Mesothelial cell of epicardium (in vitro differentiated cells): ENCODE data around the gene PACSIN1. TPM values are rescaled to one million over a fixed set of nuclear protein-coding genes. Genes with fewer than 3 reads are reported as not detected.
A peak's percentile ranks its signal among the peaks of the same experiment; 100 is the strongest.

ENCODE experiments used
- DNase-seq, 2 experiments: peaks; one replicate each; pipeline ENCODE4 v3.0.0; 2021; ENCODE audit warnings: low spot score in 2 of 2; ENCODE audit not compliant: unreplicated experiment in 2 of 2
- H3K27ac Mint-ChIP-seq: 2 replicates; pipeline ENCODE4 v1.8.0; 2021; ENCODE audit warnings: mixed read lengths
- H3K27me3 Mint-ChIP-seq: 2 replicates; pipeline ENCODE4 v1.8.0; 2021; ENCODE audit warnings: low read depth, mixed read lengths
- H3K36me3 Mint-ChIP-seq: 2 replicates; pipeline ENCODE4 v1.8.0; 2021; ENCODE audit warnings: mixed read lengths
- H3K4me1 Mint-ChIP-seq: 2 replicates; pipeline ENCODE4 v1.8.0; 2021; ENCODE audit warnings: mixed read lengths
- H3K4me3 Mint-ChIP-seq: 2 replicates; pipeline ENCODE4 v1.8.0; 2021; ENCODE audit warnings: mild to moderate bottlenecking, moderate library complexity, mixed read lengths
- H3K9me3 Mint-ChIP-seq: 2 replicates; pipeline ENCODE4 v1.8.0; 2021; ENCODE audit warnings: mixed read lengths
- total RNA-seq: library from RNA; stranded (reverse); gene quantifications from 3 replicates; pipeline ENCODE4 v1.2.1, GENCODE V29; 2021
- TF ChIP-seq, protein P1 (sequence below): fragments of 200-600 bp; sonication (generic); IDR thresholded peaks from one replicate; pipeline ENCODE4 v1.5.0; 2021; ENCODE audit warnings: antibody characterized with exemption; ENCODE audit not compliant: unreplicated experiment

PACSIN1 gene
- total RNA-seq, 1 donor from 2014 or later: 3.3 TPM

DNA sequence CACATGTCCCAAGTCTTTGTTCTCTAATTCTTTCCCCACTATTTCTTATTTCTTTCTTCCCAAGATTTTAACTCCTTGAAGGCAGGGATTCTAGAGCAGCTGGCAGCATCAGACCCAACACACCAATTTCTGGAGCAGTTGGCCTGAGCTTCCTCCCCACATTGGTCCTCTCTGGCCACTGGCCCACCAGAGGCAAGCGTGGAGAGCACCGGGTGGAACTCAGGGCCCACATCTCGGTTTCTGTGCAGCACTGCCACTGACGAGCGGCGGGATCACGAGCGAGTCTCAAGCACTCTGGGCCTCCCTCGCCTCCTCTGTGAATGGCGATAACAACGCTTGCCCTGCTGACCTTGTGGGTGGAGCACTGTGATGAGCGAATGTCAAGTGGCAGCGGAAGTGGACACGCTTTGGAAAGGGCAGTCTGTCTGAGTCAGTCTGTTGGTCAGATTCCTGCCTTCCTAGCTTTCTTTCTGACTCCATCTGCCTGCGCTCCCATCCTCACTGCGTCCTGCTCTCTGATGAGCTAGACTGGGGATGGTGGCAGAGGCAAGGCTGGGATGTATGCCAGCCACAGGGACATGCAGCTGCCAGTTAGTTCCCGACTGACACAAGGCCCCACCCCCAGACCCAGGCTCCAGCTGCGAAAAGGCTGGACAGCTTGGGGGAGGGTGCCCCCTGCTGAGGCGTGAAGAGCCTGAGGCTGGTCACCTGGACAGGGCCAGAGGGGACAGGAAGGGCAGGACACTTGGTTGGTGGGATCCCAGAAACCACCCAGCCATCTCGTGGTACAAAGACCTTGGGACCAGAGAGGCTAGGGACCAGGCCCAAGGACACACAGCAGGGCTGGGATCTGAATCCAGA, 94.7 kb downstream of the PACSIN1 start:
- Mint-ChIP-seq H3K4me1 (no peaks in the 10 kb centered on the region), H3K27me3 (no peaks in the 10 kb centered on the region), H3K27ac (no peak overlapping the region), H3K9me3 (no peaks in the 10 kb centered on the region), H3K4me3 (no peak overlapping the region), H3K36me3 (no peaks in the 10 kb centered on the region)
- TF ChIP-seq, protein P1, sequence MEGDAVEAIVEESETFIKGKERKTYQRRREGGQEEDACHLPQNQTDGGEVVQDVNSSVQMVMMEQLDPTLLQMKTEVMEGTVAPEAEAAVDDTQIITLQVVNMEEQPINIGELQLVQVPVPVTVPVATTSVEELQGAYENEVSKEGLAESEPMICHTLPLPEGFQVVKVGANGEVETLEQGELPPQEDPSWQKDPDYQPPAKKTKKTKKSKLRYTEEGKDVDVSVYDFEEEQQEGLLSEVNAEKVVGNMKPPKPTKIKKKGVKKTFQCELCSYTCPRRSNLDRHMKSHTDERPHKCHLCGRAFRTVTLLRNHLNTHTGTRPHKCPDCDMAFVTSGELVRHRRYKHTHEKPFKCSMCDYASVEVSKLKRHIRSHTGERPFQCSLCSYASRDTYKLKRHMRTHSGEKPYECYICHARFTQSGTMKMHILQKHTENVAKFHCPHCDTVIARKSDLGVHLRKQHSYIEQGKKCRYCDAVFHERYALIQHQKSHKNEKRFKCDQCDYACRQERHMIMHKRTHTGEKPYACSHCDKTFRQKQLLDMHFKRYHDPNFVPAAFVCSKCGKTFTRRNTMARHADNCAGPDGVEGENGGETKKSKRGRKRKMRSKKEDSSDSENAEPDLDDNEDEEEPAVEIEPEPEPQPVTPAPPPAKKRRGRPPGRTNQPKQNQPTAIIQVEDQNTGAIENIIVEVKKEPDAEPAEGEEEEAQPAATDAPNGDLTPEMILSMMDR: no peak
- DNase-seq: no peak

DNA sequence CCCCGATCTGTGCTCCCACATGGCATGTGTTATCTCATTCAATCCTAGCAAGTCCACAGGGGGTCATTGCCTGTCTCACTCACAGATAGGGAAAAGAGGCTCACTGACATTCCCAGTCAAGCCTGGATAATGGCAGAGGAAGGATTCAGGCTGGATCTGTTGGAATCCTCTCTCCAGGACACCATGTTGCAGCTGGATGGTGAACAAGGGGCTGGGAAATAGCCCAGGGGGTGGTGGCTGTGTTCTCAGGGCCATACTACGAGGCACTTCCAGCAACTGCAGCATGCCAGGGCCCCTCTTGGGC, 95.3 kb downstream of the PACSIN1 start:
- Mint-ChIP-seq H3K36me3 (no peaks in the 10 kb centered on the region), H3K4me3 (no peak overlapping the region), H3K9me3 (no peaks in the 10 kb centered on the region), H3K4me1 (no peaks in the 10 kb centered on the region), H3K27ac (no peak overlapping the region), H3K27me3 (no peaks in the 10 kb centered on the region)
- TF ChIP-seq, protein P1: no peak
- no peak for DNase-seq

DNA sequence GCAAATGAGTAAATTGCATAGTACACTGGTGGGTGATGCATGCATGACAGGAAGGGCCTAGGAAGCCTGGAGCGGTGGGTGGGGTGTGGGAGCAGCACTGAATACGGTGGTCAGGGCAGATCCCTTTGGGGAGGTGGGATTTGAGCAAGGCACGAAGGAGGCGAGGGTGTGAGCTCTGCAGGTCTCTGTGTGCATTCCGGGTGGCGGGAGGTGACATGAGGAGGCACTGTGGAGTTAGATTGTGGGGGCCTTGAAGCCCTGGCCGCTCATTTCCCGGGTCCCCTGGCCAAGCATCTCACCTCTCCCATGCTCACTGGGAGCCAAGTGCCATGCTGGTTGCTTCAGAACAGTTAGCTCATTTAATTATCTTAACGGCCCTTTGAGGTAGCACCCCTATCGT, 96.5 kb downstream of the PACSIN1 start:
- H3K9me3 Mint-ChIP-seq: no peaks in the 10 kb centered on the region
- no peaks in the 10 kb centered on the region for H3K4me1 Mint-ChIP-seq
- no peak overlapping the region for H3K4me3 Mint-ChIP-seq
- H3K27me3 Mint-ChIP-seq: no peaks in the 10 kb centered on the region
- TF ChIP-seq, protein P1: no peak
- H3K27ac Mint-ChIP-seq: no peak overlapping the region
- no peak for DNase-seq
- no peaks in the 10 kb centered on the region for H3K36me3 Mint-ChIP-seq

DNA sequence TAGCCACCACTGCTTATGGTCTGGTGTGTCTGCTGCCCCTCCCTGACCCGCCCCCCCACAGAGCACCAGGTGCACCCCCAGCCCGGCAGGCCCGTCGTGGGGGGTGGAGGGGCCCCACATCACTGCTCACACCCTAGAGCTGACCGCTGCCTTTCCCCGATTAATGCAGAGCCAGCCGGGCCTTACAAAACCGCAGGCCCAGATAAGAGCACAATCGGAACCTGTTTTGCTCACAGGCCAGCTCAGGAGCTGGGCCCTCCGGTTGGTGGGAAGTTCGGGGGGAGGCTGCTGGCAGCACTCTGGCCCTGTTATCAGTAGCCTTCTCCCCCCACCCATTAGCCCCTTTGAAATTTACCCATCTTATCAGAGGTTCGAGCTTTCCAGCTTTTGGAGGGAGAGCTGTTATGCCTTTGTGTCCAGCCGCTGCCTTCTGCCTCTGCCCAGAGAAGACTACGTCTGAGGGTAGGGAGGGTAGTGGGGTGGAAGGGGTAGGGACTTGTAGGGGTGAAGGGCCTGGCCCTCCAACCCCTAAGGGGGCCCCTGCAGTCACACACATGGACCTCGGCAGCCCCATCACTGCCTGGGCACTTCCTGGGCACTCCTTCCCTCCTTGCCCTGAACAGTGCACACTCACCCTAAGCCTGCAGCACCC, 97.1 kb downstream of the PACSIN1 start:
- H3K9me3 Mint-ChIP-seq: no peaks in the 10 kb centered on the region
- TF ChIP-seq, protein P1: no peak
- no peak overlapping the region for H3K4me3 Mint-ChIP-seq
- H3K36me3 Mint-ChIP-seq: no peaks in the 10 kb centered on the region
- no peaks in the 10 kb centered on the region for H3K4me1 Mint-ChIP-seq
- no peak for DNase-seq
- no peak overlapping the region for H3K27ac Mint-ChIP-seq
- H3K27me3 Mint-ChIP-seq: no peaks in the 10 kb centered on the region

DNA sequence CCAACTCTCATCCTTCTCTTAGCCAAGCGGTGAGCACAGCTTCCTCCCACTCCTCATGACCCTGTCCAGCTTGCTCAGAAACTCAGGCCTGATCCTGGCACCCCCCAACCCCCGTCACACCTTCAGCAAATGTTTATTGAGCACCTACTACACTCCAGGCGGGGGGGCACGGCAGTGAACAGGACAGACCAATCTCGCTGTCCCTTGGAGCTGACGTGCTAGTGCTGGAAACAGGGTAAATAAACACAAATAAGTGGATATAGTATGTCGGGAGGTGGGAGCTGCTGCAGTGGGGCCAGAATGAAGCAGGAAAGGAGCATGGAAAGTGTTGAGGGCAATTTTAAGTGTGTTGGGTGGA, 97.6 kb downstream of the PACSIN1 start:
- H3K4me1 Mint-ChIP-seq: no peaks in the 10 kb centered on the region
- H3K27ac Mint-ChIP-seq: peak overlapping the region; percentile 36
- H3K36me3 Mint-ChIP-seq: no peaks in the 10 kb centered on the region
- DNase-seq: no peak
- TF ChIP-seq, protein P1: no peak
- H3K4me3 Mint-ChIP-seq: no peak overlapping the region
- H3K9me3 Mint-ChIP-seq: no peaks in the 10 kb centered on the region
- H3K27me3 Mint-ChIP-seq: no peaks in the 10 kb centered on the region
